Chondrocyte (in vitro differentiated cells): ENCODE results near the gene LPIN3. TPM values are rescaled to one million over a fixed set of nuclear protein-coding genes. Genes with fewer than 3 reads are reported as not detected.

Source experiments
- DNase-seq: peaks from one replicate; pipeline ENCODE4 v3.0.0; 2021; ENCODE audit warnings: mixed read lengths, low spot score
- H3K27ac Mint-ChIP-seq: one replicate; pipeline ENCODE4 v1.8.0; 2021; ENCODE audit warnings: mild to moderate bottlenecking, moderate library complexity, mixed read lengths; ENCODE audit not compliant: unreplicated experiment
- H3K27me3 Mint-ChIP-seq: 2 replicates; pipeline ENCODE4 v1.8.0; 2021; ENCODE audit warnings: low read depth, mixed read lengths
- H3K36me3 Mint-ChIP-seq: 2 replicates; pipeline ENCODE4 v1.8.0; 2021; ENCODE audit warnings: low read depth, mixed read lengths
- H3K4me1 Mint-ChIP-seq: 2 replicates; pipeline ENCODE4 v1.8.0; 2021; ENCODE audit warnings: low read depth, mild to moderate bottlenecking, mixed read lengths
- H3K4me3 Mint-ChIP-seq: one replicate; pipeline ENCODE4 v1.8.0; 2021; ENCODE audit warnings: mild to moderate bottlenecking, moderate library complexity, mixed read lengths; ENCODE audit not compliant: unreplicated experiment
- H3K9me3 Mint-ChIP-seq: 2 replicates; pipeline ENCODE4 v1.8.0; 2021; ENCODE audit warnings: low read depth, mixed read lengths
- long read RNA-seq: library from polyadenylated mRNA; stranded (forward); transcript quantifications from one replicate; pipeline ENCODE4 v2.0.0, GENCODE V29; 2021
- total RNA-seq: library from RNA; stranded (reverse); gene quantifications from 3 replicates; pipeline ENCODE4 v1.2.1, GENCODE V29; 2021
- TF ChIP-seq, protein P1 (sequence below): fragments of 200-600 bp; sonication (generic); IDR thresholded peaks from 2 replicates; pipeline ENCODE4 v1.5.0; 2021; ENCODE audit warnings: antibody characterized with exemption, mild to moderate bottlenecking, moderate library complexity

LPIN3 gene, protein sequence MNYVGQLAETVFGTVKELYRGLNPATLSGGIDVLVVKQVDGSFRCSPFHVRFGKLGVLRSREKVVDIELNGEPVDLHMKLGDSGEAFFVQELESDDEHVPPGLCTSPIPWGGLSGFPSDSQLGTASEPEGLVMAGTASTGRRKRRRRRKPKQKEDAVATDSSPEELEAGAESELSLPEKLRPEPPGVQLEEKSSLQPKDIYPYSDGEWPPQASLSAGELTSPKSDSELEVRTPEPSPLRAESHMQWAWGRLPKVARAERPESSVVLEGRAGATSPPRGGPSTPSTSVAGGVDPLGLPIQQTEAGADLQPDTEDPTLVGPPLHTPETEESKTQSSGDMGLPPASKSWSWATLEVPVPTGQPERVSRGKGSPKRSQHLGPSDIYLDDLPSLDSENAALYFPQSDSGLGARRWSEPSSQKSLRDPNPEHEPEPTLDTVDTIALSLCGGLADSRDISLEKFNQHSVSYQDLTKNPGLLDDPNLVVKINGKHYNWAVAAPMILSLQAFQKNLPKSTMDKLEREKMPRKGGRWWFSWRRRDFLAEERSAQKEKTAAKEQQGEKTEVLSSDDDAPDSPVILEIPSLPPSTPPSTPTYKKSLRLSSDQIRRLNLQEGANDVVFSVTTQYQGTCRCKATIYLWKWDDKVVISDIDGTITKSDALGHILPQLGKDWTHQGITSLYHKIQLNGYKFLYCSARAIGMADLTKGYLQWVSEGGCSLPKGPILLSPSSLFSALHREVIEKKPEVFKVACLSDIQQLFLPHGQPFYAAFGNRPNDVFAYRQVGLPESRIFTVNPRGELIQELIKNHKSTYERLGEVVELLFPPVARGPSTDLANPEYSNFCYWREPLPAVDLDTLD
- total RNA-seq, result 3.3 to 5.1 TPM (median 3.5 TPM) in 3 replicates
- long read RNA-seq, result 0 reads

DNA sequence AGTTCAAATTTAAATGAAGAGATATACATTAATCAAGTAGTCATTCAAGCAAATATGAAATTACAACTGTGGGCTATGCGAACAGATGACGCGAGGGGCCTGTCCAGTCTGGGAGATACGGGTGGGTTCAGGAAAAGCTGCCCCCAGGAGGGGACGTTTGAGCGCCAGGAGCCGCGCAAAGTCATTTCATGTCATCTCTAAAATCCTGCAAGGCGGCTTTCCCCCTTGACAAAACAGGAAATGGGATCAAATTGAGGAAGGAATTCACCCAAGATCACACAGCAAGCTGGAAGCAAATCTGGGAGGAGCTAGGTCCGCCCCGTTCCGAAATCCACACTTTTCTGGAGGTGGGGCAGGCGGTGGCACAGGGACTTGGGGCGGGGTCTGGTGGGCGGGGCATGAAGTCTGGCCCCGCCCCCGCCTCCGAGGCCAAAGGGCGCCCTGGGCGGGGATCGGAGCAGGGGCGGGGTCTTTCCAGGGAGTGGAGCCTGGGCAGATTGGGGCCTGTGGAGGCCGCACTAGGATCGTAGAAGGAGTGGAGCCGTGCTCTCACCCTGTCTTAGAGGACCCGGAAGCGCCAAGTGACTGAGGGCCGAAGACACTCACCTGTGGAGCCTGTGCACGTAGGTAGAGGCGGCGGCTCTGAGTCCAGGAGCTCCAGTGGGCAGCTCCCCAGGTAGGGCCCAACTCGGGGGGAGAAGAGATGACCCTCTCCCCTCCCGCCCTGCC, at the start of gene LPIN3:
Gene LPIN3, plus strand, starts transcription at position 495 of the 729 bp plus-strand sequence. CDS start 4,983 bp downstream, outside the sequence.
- TF ChIP-seq, protein P1, sequence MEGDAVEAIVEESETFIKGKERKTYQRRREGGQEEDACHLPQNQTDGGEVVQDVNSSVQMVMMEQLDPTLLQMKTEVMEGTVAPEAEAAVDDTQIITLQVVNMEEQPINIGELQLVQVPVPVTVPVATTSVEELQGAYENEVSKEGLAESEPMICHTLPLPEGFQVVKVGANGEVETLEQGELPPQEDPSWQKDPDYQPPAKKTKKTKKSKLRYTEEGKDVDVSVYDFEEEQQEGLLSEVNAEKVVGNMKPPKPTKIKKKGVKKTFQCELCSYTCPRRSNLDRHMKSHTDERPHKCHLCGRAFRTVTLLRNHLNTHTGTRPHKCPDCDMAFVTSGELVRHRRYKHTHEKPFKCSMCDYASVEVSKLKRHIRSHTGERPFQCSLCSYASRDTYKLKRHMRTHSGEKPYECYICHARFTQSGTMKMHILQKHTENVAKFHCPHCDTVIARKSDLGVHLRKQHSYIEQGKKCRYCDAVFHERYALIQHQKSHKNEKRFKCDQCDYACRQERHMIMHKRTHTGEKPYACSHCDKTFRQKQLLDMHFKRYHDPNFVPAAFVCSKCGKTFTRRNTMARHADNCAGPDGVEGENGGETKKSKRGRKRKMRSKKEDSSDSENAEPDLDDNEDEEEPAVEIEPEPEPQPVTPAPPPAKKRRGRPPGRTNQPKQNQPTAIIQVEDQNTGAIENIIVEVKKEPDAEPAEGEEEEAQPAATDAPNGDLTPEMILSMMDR, result peak; percentile 75
- DNase-seq, result no peak
- no peaks in the 10 kb centered on the region for H3K27me3 Mint-ChIP-seq

DNA sequence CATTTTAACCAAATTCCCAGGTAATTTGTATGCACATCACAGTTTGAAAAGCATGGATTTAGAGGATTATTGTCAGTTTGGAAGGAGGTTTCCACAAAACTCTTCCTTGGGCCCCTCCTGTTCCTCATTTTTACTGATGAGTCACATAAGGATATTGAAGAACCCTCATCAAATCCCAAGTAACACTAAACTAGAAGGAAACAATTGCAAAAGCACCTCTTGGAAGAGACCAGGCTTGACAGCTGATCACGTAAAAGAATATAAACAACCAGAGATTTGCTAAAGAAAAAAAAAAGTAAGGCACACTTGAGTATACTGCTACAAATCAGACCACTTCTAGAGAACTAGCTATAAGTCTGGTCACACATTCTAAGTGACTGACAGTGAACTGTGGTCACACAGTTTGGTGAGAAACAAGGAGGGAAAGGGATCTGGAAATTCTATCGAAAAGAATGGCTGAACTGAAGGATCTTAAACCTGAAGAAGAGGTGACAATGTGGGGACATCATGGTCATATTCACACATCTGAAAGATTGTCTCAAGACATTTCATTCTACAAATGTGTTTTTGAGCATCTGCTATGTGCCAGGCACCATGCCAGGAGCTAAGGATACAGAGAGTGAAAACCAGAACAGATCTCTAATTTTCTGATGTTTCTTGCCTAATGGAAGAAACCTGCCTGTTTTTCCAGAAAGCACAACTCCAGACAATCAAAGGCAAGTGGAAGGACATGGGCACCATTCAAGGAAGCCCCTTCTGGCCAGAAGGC, 47.2 kb upstream of the LPIN3 start:
- TF ChIP-seq, protein P1, result no peak
- Mint-ChIP-seq H3K4me1 (peaks cover 25% of the 10 kb centered on the region), H3K27ac (peak overlapping the region; percentile 39)

More for the DNA sequence above, at the start of gene LPIN3:
- H3K4me1 Mint-ChIP-seq, result peaks cover 11% of the 10 kb centered on the region
- no peaks in the 10 kb centered on the region for H3K36me3 Mint-ChIP-seq
- no peaks in the 10 kb centered on the region for H3K9me3 Mint-ChIP-seq
- peak within 1 kb of the TSS; percentile 75 for H3K4me3 Mint-ChIP-seq
- peak within 1 kb of the TSS; percentile 80 for H3K27ac Mint-ChIP-seq

DNA sequence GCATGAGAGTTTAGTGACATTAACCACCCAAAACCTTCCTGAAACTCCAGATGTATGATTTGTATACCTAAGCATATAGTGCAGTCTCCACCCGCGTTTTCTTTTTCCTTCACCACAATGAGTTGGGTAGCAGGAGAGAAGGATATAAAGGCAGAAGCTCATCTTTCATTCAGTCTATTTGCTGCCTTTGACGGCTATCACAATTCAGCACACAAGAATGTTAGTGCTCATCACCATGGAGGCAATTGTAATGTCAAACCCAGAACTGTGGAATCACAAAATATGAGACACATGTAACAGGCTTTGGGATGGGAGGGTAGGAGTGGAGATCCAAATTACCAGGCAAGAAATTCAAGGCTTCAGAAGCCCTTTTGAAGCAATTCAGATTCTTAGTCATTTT, 40.7 kb upstream of the LPIN3 start:
- H3K27ac Mint-ChIP-seq, result no peak overlapping the region
- TF ChIP-seq, protein P1, result no peak

More for the DNA sequence above, 47.2 kb upstream of the LPIN3 start:
- Mint-ChIP-seq H3K36me3 (no peaks in the 10 kb centered on the region), H3K9me3 (no peaks in the 10 kb centered on the region), H3K4me3 (no peak overlapping the region), H3K27me3 (no peaks in the 10 kb centered on the region)
- no peak for DNase-seq

DNA sequence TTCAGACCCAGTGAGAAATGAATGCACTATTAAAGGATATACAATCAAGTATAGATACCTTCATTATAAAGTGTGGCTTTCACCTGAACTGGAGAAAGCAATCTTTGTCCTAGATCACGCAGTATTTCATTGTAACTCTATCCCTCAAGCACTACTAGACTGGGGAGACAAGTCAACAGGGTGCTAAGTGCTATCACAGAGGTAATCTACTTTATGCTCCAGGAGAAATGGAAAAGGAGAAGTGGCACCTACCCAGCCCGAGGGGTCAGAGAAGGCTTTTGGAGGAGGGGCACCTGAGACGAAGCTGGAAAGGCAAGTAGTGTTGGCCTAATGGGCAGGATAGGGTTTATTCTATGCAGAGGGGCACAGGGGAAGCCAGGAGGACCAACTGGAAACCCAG, 40.2 kb upstream of the LPIN3 start:
- DNase-seq, result no peak
- Mint-ChIP-seq H3K4me1 (peaks cover 11% of the 10 kb centered on the region), H3K36me3 (no peaks in the 10 kb centered on the region), H3K27me3 (no peaks in the 10 kb centered on the region), H3K27ac (peak overlapping the region; percentile 58), H3K4me3 (no peak overlapping the region), H3K9me3 (no peaks in the 10 kb centered on the region)
- TF ChIP-seq, protein P1, result no peak

More for the DNA sequence above, 40.7 kb upstream of the LPIN3 start:
- no peak for DNase-seq
- Mint-ChIP-seq H3K36me3 (no peaks in the 10 kb centered on the region), H3K27me3 (no peaks in the 10 kb centered on the region), H3K4me3 (no peak overlapping the region), H3K4me1 (peaks cover 11% of the 10 kb centered on the region), H3K9me3 (no peaks in the 10 kb centered on the region)
